Hematopoietic multipotent progenitor cell (in vitro differentiated cells): ENCODE data around the gene FBXO7. TPM values are rescaled to one million over a fixed set of nuclear protein-coding genes. Genes with fewer than 3 reads are reported as not detected.

ENCODE experiments used
- DNase-seq, 3 donors: peaks; one replicate each; pipeline ENCODE4 v3.0.0-alpha.2; 2011 to 2015; ENCODE audit warnings: low read depth in 2 of 3, low spot score in 2 of 3
- total RNA-seq: library from RNA; depleted of rRNA; stranded (reverse); fragments of >200 nt; gene quantifications from one replicate; pipeline ENCODE4 v1.2.3, GENCODE V29; 2012

The FBXO7 gene
- total RNA-seq, 1 donor = 111 TPM

DNA sequence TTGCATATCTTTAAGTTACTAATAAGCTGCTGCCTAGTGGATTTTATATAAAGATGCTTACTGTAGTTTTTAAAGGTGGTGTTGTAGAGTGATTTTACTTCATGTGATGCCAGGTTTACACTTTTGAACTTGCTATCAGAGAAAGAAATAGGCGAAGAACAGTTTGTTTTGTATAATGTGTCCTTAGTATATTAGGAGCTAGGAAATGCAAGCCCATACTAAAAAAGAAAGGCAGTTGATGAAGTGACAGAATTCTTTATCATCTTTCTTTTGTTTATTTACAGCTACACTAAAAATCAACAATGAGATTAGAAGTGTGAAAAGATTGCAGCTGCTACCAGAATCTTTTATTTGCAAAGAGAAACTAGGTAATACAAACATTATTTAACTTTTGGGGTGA, 12.8 kb downstream of the FBXO7 start:
- DNase-seq = no peak

GRCh38 chr22:32489377-32489776, 14.8 kb downstream of the FBXO7 start:
- DNase-seq = no peak

DNA sequence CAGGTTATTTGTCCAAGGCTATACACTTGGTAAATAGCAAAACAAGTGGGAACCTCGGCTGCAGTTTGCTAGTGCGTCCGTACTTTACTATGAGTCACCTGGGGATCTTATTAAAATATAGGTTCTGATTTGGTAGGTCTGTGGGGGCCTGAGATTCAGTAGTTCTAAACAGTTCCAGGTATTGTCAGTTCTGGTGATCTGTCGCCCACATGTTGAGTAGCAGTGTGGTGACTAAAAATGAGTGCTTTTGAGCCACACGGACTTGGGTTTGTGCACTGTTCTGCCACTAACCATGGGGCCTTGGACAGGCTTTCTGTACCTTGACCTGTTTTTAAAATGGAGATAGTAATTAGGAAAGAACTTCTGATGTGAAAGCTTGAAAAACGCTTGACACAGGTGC, 15.7 kb downstream of the FBXO7 start:
- no peak for DNase-seq

DNA sequence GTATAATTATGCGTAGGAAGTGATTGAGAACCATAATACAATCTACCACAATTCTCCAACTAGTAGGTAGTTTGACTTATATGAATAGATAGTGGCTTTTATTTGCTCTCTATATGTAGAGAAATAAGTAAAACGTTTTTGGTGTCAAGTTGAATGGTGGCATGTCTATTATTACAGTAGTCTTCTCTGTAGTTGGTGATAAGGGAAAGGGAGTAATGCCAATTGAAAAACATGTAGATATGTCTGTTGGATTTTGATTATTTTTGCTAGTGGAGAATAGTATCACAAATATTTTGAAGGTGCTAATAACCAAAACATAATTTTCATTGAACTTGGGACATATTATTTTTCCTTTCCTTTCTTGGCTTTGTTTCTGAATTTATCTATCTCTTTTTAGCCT, 17.5 kb downstream of the FBXO7 start:
- DNase-seq = no peak

DNA sequence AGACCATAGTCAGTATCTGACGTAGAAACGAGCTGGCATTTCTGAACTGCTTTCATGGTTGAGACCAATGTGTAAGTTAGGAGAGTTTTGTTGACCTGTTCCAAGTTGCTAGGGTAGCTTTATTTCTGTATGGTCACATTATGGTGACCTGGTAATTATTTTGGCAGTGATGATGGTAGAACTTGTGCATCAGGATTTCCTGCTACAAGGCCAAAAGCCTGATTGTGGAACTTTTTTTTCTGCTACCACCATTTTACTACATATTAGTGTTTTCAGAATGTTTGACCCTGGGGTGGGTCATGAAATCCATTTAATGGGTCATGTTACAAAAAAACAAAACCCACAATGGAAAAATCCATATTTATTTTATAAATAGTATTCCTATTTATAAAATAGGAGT, 18.9 kb downstream of the FBXO7 start:
- DNase-seq = no peak

DNA sequence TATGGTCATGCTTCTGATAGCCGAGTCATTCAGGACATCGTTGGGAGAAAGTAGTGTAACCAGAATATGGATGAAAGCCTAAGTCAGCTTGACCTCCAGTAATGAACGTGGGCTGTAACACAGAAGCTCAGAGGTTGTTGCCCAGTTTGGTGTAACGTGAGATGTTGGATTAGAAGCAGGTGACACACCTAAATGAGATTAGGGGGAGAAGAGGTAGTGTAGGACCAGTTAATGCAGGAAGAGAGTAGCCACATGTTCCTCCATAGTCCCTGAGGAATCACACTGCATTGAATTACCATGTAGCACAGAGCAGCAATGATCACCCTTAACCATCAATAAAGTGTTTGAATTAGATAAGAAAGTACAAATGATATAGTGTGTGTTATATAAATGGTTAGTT, 20.4 kb downstream of the FBXO7 start:
- no peak for DNase-seq

DNA sequence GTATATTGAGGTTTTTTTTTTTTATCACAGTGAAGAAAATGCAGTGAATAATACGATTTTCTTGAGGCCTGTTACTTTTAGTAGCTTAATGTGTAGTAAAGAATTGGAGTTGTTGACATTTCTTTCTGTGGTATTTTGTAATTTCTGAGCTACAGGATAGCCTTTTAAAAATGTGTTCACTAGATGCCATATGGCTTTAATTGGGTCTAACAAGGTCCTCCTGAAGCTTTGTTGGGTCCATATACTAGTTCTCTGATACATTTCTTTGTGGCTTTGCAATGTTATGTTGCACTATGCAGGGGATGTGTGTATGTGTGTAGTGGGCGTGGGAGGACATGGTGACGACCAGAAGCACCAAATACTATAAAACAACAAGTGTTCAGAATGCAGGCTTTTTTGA, 25.1 kb downstream of the FBXO7 start:
- DNase-seq = no peak

- DNase-seq = no peak
Measured at GRCh38 chr22:32501836-32502752, 27.5 kb downstream of the FBXO7 start.

DNA sequence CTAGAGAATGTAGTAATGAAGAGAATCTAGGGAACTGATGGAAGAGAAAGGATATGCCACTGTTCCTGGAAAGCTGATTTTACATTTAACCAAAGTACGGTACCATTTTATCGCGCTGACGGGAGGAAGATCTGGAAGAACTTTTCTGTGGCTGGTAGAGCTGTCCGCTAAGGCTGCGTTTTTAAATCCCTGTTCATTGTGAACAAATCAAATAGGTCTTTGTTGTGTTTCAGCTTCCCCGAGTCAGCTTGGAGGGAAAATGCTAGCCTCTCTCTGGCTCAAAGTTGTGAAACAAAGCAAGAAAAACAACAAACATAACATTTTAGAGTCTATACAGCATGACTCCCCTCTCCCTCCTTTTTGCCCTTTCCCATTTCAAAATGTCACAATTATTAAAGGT, 34.4 kb downstream of the FBXO7 start:
- no peak for DNase-seq

- no peak for DNase-seq
Measured at GRCh38 chr22:32511274-32511673, 36.7 kb downstream of the FBXO7 start.

DNA sequence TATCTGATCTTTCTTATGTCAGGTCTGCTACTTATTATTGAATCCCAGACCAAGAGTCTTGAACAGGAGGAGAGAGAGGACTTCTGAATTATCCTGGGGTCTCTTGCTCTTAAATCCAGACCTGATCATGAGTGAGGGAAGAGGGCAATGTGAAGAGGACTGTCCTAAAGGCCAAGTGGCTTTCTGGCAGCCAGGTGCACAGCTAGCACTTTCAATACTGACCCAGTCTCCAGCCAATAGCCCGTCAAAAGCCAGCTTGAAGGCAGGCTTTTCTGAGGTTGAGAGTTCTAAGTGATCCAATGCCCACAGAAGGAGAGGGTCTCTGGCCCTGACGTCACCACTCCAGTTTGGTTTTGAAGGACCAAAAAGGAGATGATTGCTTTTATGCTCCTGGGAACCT, 37.2 kb downstream of the FBXO7 start:
- DNase-seq = no peak

DNA sequence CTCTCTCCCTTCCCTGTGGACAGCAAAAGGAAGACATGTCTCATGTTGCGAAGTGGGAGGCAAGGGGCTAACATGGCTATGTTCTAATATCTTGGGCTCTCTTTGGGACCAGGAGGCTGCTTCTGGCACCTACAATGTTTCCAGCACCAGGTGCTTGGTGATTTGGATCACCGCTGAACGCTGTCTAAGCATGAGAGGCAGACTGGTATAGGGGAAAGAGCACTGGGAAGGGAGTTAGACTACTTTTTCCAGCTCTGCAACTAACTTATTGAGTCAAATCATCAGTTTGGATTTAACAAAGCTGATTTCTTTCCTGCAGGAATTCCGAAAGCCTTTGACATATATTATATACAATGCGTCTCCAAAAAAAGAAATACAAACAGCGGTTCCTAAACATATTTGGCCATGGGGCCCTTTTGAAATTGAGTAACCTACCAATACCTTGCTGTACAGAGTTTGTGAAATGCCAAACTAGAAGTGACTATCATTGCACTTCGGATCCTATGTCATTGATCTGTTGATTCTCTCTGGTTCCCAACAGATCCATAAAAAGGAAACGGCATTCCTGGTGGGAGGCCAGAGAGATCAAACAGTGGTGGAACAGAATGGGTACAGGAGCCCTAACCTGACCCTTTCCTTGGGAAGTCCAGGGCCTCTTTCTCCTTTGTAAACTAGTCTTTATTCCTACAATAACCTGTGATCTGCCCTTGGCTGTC, 37.8 kb downstream of the FBXO7 start:
- DNase-seq = no peak

DNA sequence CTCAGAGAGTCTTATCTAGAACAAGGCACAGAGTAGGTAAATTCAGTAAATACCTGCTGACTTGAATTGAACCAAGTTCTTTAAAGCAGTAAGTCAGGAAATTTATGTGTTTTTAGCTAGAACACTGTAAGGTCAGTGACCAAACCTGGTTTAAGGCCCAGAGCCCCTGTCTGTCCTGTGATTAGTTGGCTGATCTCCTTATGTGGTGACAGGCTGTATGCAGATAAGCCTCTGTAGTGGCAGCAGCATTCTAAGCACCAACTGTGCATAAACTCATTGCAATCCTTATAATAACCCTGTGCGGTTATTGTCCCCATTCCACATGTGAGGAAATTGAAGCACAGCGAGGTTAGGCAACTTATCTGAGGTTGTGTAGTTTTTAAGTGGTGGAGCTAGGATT, 40.5 kb downstream of the FBXO7 start:
- DNase-seq = no peak

DNA sequence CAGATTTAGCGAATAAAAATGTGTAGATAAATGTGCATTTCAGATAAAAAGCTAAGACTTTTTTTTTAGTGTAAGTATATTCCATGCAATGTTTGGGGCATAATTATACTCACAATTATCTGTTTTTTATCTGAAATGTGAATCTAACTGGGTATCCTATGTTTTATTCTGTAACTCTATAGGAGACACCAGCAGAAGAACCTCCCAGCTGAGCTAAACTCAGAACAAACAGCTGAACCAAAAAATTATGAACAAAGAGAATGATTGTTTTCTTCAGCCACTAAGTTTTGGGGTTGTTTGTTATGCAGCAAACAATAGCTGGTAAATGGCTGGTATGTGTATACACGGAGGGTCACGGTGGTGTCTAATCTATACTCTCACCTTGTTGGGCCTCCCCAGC, 42.9 kb downstream of the FBXO7 start:
- no peak for DNase-seq

DNA sequence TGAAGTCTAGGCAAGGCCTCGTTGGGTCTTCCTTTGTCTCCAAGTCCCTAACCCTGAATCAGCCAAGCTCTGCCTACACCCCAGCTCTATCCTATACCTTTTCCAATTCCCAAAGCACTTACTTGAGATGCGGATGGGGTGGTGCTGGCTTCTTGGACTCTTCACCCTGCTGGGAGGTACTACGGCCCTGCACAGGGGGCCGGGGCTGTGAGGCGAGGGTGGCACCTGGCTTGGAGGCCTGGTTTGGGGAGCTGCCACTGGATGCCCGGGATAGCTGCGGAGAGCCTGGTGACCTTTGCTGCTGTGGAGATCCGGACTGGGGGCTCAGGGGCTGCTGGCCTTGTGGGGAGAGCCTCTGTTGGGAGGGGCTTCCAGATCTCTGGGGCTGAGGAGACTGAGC, 43.3 kb downstream of the FBXO7 start:
- DNase-seq = no peak

- no peak for DNase-seq
Measured at GRCh38 chr22:32518381-32518780, 43.8 kb downstream of the FBXO7 start.

DNA sequence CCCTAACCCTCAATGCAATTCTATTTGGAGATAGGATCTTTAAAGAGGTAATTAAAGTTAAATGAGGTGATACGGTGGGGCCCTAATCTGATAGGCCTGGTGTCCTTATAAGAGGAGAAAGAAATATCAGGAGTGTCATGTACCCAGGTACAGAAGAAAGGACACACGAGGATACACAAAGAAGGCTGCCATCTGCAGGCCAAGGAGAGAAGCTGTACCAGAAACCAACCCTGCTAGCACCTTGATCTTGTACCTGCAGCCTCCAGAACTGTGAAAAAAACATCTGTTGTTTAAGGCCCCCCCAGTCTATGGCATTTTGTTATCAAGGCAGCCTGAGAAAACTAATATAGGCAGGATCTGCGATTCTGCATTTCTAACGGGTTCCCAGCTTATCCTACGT, 44.2 kb downstream of the FBXO7 start:
- DNase-seq = no peak

DNA sequence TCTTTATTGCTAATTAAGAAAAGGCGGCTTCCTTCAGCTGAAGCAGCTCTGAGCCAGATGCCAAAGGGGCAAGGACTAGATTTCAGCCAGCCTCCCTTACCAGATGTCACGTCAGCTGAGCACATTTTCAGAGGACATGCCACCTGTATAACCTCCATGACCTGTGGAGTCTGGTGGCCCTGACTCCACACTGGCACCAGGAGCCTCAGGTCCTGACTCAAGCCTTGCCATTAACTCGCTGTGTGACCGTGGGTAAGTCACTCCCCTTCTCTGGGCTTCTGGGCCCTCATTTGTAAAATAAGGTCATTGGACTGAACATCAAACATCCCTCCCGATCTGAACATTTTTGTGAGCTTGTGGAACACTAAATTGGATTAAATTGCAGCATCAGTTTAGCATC, 46.0 kb downstream of the FBXO7 start:
- DNase-seq = no peak

DNA sequence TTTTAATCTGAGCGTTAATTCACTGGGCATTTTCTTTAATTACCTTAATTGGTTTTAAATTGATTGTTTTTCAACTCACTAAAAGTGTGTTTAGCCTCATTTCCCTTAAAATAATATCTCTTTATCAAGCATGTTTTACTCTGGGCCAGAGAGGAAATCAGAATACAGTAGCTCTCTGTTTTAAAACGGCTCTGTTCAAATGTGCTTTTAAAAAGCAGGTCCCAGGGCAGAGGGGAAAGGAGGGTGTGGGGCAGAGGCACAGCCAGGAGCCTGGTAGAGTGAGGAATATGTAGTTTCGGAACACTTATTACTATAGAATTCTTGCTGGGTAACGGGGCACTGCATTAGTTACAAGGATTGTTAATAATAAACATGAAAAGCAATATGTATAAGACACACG, 47.6 kb downstream of the FBXO7 start:
- DNase-seq = no peak

DNA sequence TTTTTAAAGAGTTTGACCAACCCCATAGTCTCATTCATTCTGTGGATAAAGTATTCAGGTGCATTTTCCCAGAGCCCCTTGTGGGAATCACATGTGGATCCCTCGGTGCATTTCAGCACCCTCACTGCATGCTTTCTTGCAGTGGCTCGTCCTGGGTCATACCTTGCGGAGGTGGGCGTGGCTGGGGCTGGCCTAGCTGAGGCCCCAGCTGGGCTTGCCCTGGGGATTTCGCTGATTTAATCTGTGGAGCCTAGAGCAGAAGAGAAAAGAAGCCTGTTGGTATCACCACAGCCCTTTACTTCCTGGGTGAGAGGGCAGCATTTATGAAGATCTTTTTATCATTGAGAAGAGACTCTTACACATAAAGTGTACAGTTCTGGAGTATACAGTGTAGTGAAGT, 53.1 kb downstream of the FBXO7 start:
- no peak for DNase-seq

GRCh38 chr22:32528316-32528715, 53.7 kb downstream of the FBXO7 start:
- DNase-seq = no peak
